Mesenchymal stem cell (in vitro differentiated cells and primary cell): Measurements from ENCODE around the gene FGGY.

Source experiments
- DNase-seq: peaks from one replicate; pipeline ENCODE4 v3.0.0-alpha.2; 2013
- H2AFZ ChIP-seq: one replicate; pipeline ENCODE4 v1.6.1; 2013; ENCODE audit warnings: low read depth, mild to moderate bottlenecking, control low read depth, inconsistent platforms, low read length, moderate library complexity
- H2AK5ac ChIP-seq: 2 replicates; pipeline ENCODE4 v1.6.1; 2013; ENCODE audit warnings: low read length, moderate library complexity, mild to moderate bottlenecking, inconsistent platforms; ENCODE audit not compliant: severe bottlenecking
- H2BK120ac ChIP-seq: one replicate; pipeline ENCODE4 v1.6.1; 2013; ENCODE audit warnings: low read depth, mild to moderate bottlenecking, inconsistent platforms, low read length, moderate library complexity
- H2BK12ac ChIP-seq, 2 experiments: one replicate each; pipeline ENCODE4 v1.6.1; 2013; ENCODE audit warnings: inconsistent platforms in 2 of 2, low read length in 2 of 2, mild to moderate bottlenecking in 2 of 2, moderate library complexity in 2 of 2, control low read depth in 1 of 2
- H2BK15ac ChIP-seq: one replicate; pipeline ENCODE4 v1.6.1; 2013; ENCODE audit warnings: mild to moderate bottlenecking, low read depth, inconsistent platforms; ENCODE audit not compliant: poor library complexity, severe bottlenecking
- H2BK5ac ChIP-seq: 2 replicates; pipeline ENCODE4 v1.6.1; 2013; ENCODE audit warnings: low read depth, mild to moderate bottlenecking, low read length, control low read depth, inconsistent platforms; ENCODE audit not compliant: poor library complexity, severe bottlenecking
- H3K14ac ChIP-seq, 2 experiments: one replicate each; pipeline ENCODE4 v1.6.1; 2013; ENCODE audit warnings: inconsistent platforms in 2 of 2, low read length in 2 of 2, control low read depth in 1 of 2, mild to moderate bottlenecking in 1 of 2, moderate library complexity in 1 of 2
- H3K18ac ChIP-seq, 2 experiments: one replicate each; pipeline ENCODE4 v1.6.1; 2013; ENCODE audit warnings: inconsistent platforms in 2 of 2, low read length in 2 of 2, control low read depth in 1 of 2, low read depth in 1 of 2, mild to moderate bottlenecking in 1 of 2
- H3K23ac ChIP-seq, 2 experiments: one replicate each; pipeline ENCODE4 v1.6.1; 2013; ENCODE audit warnings: inconsistent platforms in 2 of 2, low read length in 2 of 2, mild to moderate bottlenecking in 2 of 2, moderate library complexity in 2 of 2, control low read depth in 1 of 2
- H3K27ac ChIP-seq: 2 replicates; pipeline ENCODE4 v1.5.1; 2013; ENCODE audit warnings: mild to moderate bottlenecking, moderate library complexity, low read length, control low read depth, inconsistent platforms; ENCODE audit not compliant: poor library complexity, severe bottlenecking
- H3K27me3 ChIP-seq, 2 experiments: 2 replicates each; pipeline versions ENCODE4 v1.6.1 to v1.7.0; 2013; ENCODE audit warnings: low read length in 2 of 2, mild to moderate bottlenecking in 2 of 2, moderate library complexity in 2 of 2, control low read depth in 1 of 2, inconsistent platforms in 1 of 2; ENCODE audit not compliant: control insufficient read depth in 1 of 2, insufficient read depth in 1 of 2
- H3K36me3 ChIP-seq, 2 experiments: 2 replicates each; pipeline versions ENCODE4 v1.6.1 to v1.7.0; 2013; ENCODE audit warnings: low read length in 2 of 2, control low read depth in 1 of 2, inconsistent platforms in 1 of 2, low read depth in 1 of 2, mild to moderate bottlenecking in 1 of 2; ENCODE audit not compliant: insufficient read depth in 2 of 2, control insufficient read depth in 1 of 2
- H3K4ac ChIP-seq, 2 experiments: one replicate each; pipeline ENCODE4 v1.6.1; 2013; ENCODE audit warnings: inconsistent platforms in 2 of 2, low read length in 2 of 2, mild to moderate bottlenecking in 2 of 2, moderate library complexity in 2 of 2, control low read depth in 1 of 2, low read depth in 1 of 2
- H3K4me1 ChIP-seq: 2 replicates; pipeline ENCODE4 v1.6.1; 2013; ENCODE audit warnings: low read depth, low read length, control low read depth; ENCODE audit not compliant: control insufficient read depth, insufficient read depth
- H3K4me2 ChIP-seq: 2 replicates; pipeline ENCODE4 v1.6.1; 2013; ENCODE audit warnings: low read length, mild to moderate bottlenecking, inconsistent platforms; ENCODE audit not compliant: poor library complexity, severe bottlenecking
- H3K4me3 ChIP-seq, 2 experiments: 2 replicates each; pipeline versions ENCODE4 v1.5.1 to v1.7.0; 2013; ENCODE audit warnings: low read length in 2 of 2, mild to moderate bottlenecking in 2 of 2, control low read depth in 1 of 2, low read depth in 1 of 2; ENCODE audit not compliant: insufficient read depth in 1 of 2
- H3K79me1 ChIP-seq: replicated peaks from 2 replicates; pipeline ENCODE4 v1.6.1; 2013; ENCODE audit warnings: mild to moderate bottlenecking, control low read depth, low read length, inconsistent platforms; ENCODE audit not compliant: poor library complexity, severe bottlenecking
- H3K9ac ChIP-seq: 2 replicates; pipeline ENCODE4 v1.7.0; 2013; ENCODE audit warnings: mild to moderate bottlenecking, low read length, moderate library complexity
- H3K9me3 ChIP-seq: 2 replicates; pipeline ENCODE4 v1.7.0; 2013; ENCODE audit warnings: mild to moderate bottlenecking, low read length; ENCODE audit not compliant: control insufficient read depth
- H4K8ac ChIP-seq: one replicate; pipeline ENCODE4 v1.6.1; 2013; ENCODE audit warnings: inconsistent platforms, mild to moderate bottlenecking, low read length, moderate library complexity
- H4K91ac ChIP-seq: one replicate; pipeline ENCODE4 v1.6.1; 2013; ENCODE audit warnings: mild to moderate bottlenecking, low read length, inconsistent platforms
- WGBS: methylation state at CpG from one replicate; pipeline ENCODE4 v1.1.7; 2013; ENCODE audit warnings: mixed read lengths; 5-methylcytosine and 5-hydroxymethylcytosine counted together

FGGY gene

GRCh38 chr1:59549903-59550302 lies 253.0 kb downstream of the FGGY start:
- no peaks in the 10 kb centered on the region for H3K79me1 ChIP-seq
- H3K18ac ChIP-seq, result no peak overlapping the region
- H3K4ac ChIP-seq, result no peak overlapping the region
- H2AFZ ChIP-seq, result no peak overlapping the region
- no peak overlapping the region for H2BK5ac ChIP-seq
- H2BK15ac ChIP-seq, result no peak overlapping the region
- H3K23ac ChIP-seq, result no peak overlapping the region
- H2BK120ac ChIP-seq, result no peak overlapping the region
- 83% methylated on average over 3 of the region's 3 CpGs for WGBS
- H3K27ac ChIP-seq, result no peak overlapping the region
- no peak overlapping the region for H4K8ac ChIP-seq
- no peaks in the 10 kb centered on the region for H3K27me3 ChIP-seq
- H3K36me3 ChIP-seq, result peaks cover 0 to 5% of the 10 kb centered on the region in 2 experiments
- H2AK5ac ChIP-seq, result no peak overlapping the region
- no peak overlapping the region for H3K4me2 ChIP-seq
- peak; percentile 85 for DNase-seq
- no peak overlapping the region for H3K14ac ChIP-seq
- H3K9ac ChIP-seq, result peak overlapping the region; percentile 69
- H2BK12ac ChIP-seq, result no peak overlapping the region
- no peaks in the 10 kb centered on the region for H3K9me3 ChIP-seq
- H3K4me3 ChIP-seq, result no peak overlapping the region
- H4K91ac ChIP-seq, result no peak overlapping the region
- H3K4me1 ChIP-seq, result no peaks in the 10 kb centered on the region

- Histone ChIP-seq H3K14ac (no peak overlapping the region), H3K9ac (no peak overlapping the region), H2AK5ac (no peak overlapping the region), H4K8ac (no peak overlapping the region), H2AFZ (no peak overlapping the region), H3K23ac (no peak overlapping the region), H3K4me2 (no peak overlapping the region), H2BK5ac (no peak overlapping the region), H3K27me3 (no peaks in the 10 kb centered on the region), H4K91ac (no peak overlapping the region), H3K4me1 (no peaks in the 10 kb centered on the region), H3K79me1 (no peaks in the 10 kb centered on the region), H2BK120ac (no peak overlapping the region), H3K18ac (no peak overlapping the region), H2BK12ac (peak overlapping the region in 1 of 2 experiments; percentile 0), H3K36me3 (peaks cover 0 to 14% of the 10 kb centered on the region in 2 experiments), H3K27ac (no peak overlapping the region), H3K9me3 (no peaks in the 10 kb centered on the region), H3K4ac (no peak overlapping the region), H3K4me3 (no peak overlapping the region), H2BK15ac (no peak overlapping the region)
- no peak for DNase-seq
- WGBS, result 98% methylated on average over 3 of the region's 3 CpGs
These were observed 255.1 kb downstream of the FGGY start for GRCh38 chr1:59552007-59552406.

DNA sequence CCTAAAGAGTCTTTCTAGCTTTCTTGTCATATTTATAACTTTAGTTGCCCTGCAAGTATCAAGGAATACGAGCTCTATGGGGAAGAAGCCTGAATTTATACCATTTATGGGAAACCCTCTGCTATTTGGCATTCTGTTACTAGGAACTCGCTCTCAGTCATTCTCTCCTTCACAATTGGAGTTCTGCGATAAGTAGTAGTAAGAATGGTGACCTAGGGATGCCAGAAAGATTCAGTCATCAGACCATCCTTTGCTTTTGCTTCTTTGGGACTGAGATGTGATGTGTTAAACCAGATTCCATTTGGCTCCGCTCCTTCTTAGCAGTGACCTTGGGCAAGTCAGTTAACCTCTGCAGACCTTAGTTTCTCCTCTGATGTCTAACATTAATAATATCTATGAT lies 256.5 kb downstream of the FGGY start:
- Histone ChIP-seq H3K23ac (no peak overlapping the region), H3K79me1 (no peaks in the 10 kb centered on the region), H4K8ac (no peak overlapping the region), H3K4me2 (no peak overlapping the region), H3K4me3 (no peak overlapping the region), H2BK120ac (no peak overlapping the region), H2BK12ac (no peak overlapping the region), H3K4ac (no peak overlapping the region), H3K18ac (no peak overlapping the region), H2AFZ (no peak overlapping the region), H3K27me3 (no peaks in the 10 kb centered on the region), H3K14ac (no peak overlapping the region), H2BK15ac (no peak overlapping the region), H3K27ac (no peak overlapping the region), H2BK5ac (no peak overlapping the region), H3K4me1 (no peaks in the 10 kb centered on the region), H4K91ac (no peak overlapping the region), H3K9ac (no peak overlapping the region), H2AK5ac (no peak overlapping the region), H3K36me3 (peaks cover 0 to 18% of the 10 kb centered on the region in 2 experiments), H3K9me3 (peaks cover 12% of the 10 kb centered on the region)
- no peak for DNase-seq
- 71% methylated on average over 4 of the region's 4 CpGs for WGBS

GRCh38 chr1:59554011-59554663 lies 257.2 kb downstream of the FGGY start:
- H3K27me3 ChIP-seq, result no peaks in the 10 kb centered on the region
- no peaks in the 10 kb centered on the region for H3K79me1 ChIP-seq
- 43% methylated on average over 8 of the region's 8 CpGs for WGBS
- H3K4me1 ChIP-seq, result no peaks in the 10 kb centered on the region
- H3K4ac ChIP-seq, result peak overlapping the region in 1 of 2 experiments; percentile 13
- peaks cover 14% of the 10 kb centered on the region for H3K9me3 ChIP-seq
- H3K4me3 ChIP-seq, result no peak overlapping the region
- no peak overlapping the region for H2BK120ac ChIP-seq
- no peak overlapping the region for H2BK5ac ChIP-seq
- H3K23ac ChIP-seq, result no peak overlapping the region
- H3K18ac ChIP-seq, result peak overlapping the region; percentile 10 to 40
- peak; percentile 28 for DNase-seq
- H2AFZ ChIP-seq, result no peak overlapping the region
- no peak overlapping the region for H2AK5ac ChIP-seq
- H4K8ac ChIP-seq, result no peak overlapping the region
- H3K9ac ChIP-seq, result no peak overlapping the region
- no peak overlapping the region for H3K4me2 ChIP-seq
- H3K36me3 ChIP-seq, result peaks cover 0 to 18% of the 10 kb centered on the region in 2 experiments
- H2BK12ac ChIP-seq, result peak overlapping the region in 1 of 2 experiments; percentile 65
- no peak overlapping the region for H3K14ac ChIP-seq
- H3K27ac ChIP-seq, result no peak overlapping the region
- no peak overlapping the region for H4K91ac ChIP-seq
- no peak overlapping the region for H2BK15ac ChIP-seq
